Measurements from ENCODE around the gene IKZF2.

IKZF2 gene

GRCh38 chr2:213085538-213085937 is 65.9 kb downstream of the IKZF2 start:
- DNase-seq (ENCODE audit: low read depth): no peak
- no peak overlapping the region for H3K4me3 ChIP-seq (ENCODE audit: low read depth, low read length)
- TF ChIP-seq, protein P1, sequence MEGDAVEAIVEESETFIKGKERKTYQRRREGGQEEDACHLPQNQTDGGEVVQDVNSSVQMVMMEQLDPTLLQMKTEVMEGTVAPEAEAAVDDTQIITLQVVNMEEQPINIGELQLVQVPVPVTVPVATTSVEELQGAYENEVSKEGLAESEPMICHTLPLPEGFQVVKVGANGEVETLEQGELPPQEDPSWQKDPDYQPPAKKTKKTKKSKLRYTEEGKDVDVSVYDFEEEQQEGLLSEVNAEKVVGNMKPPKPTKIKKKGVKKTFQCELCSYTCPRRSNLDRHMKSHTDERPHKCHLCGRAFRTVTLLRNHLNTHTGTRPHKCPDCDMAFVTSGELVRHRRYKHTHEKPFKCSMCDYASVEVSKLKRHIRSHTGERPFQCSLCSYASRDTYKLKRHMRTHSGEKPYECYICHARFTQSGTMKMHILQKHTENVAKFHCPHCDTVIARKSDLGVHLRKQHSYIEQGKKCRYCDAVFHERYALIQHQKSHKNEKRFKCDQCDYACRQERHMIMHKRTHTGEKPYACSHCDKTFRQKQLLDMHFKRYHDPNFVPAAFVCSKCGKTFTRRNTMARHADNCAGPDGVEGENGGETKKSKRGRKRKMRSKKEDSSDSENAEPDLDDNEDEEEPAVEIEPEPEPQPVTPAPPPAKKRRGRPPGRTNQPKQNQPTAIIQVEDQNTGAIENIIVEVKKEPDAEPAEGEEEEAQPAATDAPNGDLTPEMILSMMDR (IDR thresholded peaks at IDR 0.05; ENCODE audit: low read depth, low read length): no peak
- TF ChIP-seq, protein P2, sequence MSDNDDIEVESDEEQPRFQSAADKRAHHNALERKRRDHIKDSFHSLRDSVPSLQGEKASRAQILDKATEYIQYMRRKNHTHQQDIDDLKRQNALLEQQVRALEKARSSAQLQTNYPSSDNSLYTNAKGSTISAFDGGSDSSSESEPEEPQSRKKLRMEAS (IDR thresholded peaks at IDR 0.05; ENCODE audit: low read depth, low read length): no peak
- TF ChIP-seq POLR2A (IDR thresholded peaks at IDR 0.05; ENCODE audit: extremely low read depth, insufficient read length) (no peak), MYC (IDR thresholded peaks at IDR 0.05; ENCODE audit: low read depth, low read length) (no peak)

- DNase-seq (ENCODE audit: low read depth): no peak
- H3K4me3 ChIP-seq (ENCODE audit: low read depth, low read length): no peak overlapping the region
- TF ChIP-seq, protein P1 (IDR thresholded peaks at IDR 0.05; ENCODE audit: low read depth, low read length): no peak
- TF ChIP-seq MYC (IDR thresholded peaks at IDR 0.05; ENCODE audit: low read depth, low read length) (no peak), POLR2A (IDR thresholded peaks at IDR 0.05; ENCODE audit: extremely low read depth, insufficient read length) (no peak)
- TF ChIP-seq, protein P2 (IDR thresholded peaks at IDR 0.05; ENCODE audit: low read depth, low read length): no peak
These were observed 67.2 kb downstream of the IKZF2 start for GRCh38 chr2:213084261-213084660.

GRCh38 chr2:213080969-213081617 is 70.3 kb downstream of the IKZF2 start:
- TF ChIP-seq, protein P1 (IDR thresholded peaks at IDR 0.05; ENCODE audit: low read depth, low read length): no peak
- TF ChIP-seq MYC (IDR thresholded peaks at IDR 0.05; ENCODE audit: low read depth, low read length): no peak
- no peak for TF ChIP-seq POLR2A (IDR thresholded peaks at IDR 0.05; ENCODE audit: extremely low read depth, insufficient read length)
- TF ChIP-seq, protein P2 (IDR thresholded peaks at IDR 0.05; ENCODE audit: low read depth, low read length): no peak
- no peak for DNase-seq (ENCODE audit: low read depth)
- H3K4me3 ChIP-seq (ENCODE audit: low read depth, low read length): no peak overlapping the region

DNA sequence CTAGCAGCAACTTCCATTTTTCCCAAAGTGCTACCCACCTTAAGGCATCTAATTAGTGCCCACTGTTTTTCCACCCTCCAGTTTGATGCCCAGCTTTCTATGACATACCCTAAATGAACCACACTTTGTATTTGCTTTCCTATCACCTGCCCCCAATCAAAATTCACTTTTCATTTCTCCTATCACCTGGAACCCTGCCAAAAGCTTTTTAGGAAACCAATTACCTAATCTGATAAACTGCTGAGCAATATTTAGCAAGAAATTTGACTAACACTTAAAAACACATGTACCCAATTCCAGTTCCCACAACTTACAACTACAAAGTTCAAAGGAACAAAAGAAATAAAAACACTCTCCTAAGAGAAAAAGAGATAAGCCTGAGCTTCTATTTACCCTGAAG is 71.7 kb downstream of the IKZF2 start:
- no peak for DNase-seq (ENCODE audit: low read depth)
- no peak for TF ChIP-seq POLR2A (IDR thresholded peaks at IDR 0.05; ENCODE audit: extremely low read depth, insufficient read length)
- TF ChIP-seq, protein P1 (IDR thresholded peaks at IDR 0.05; ENCODE audit: low read depth, low read length): no peak
- no peak for TF ChIP-seq MYC (IDR thresholded peaks at IDR 0.05; ENCODE audit: low read depth, low read length)
- TF ChIP-seq, protein P2 (IDR thresholded peaks at IDR 0.05; ENCODE audit: low read depth, low read length): no peak
- no peak overlapping the region for H3K4me3 ChIP-seq (ENCODE audit: low read depth, low read length)

- TF ChIP-seq, protein P1 (IDR thresholded peaks at IDR 0.05; ENCODE audit: low read depth, low read length): no peak
- H3K4me3 ChIP-seq (ENCODE audit: low read depth, low read length): no peak overlapping the region
- DNase-seq (ENCODE audit: low read depth): no peak
These were observed 72.7 kb downstream of the IKZF2 start for GRCh38 chr2:213078686-213079085.

- TF ChIP-seq, protein P2 (IDR thresholded peaks at IDR 0.05; ENCODE audit: low read depth, low read length): no peak
- TF ChIP-seq MYC (IDR thresholded peaks at IDR 0.05; ENCODE audit: low read depth, low read length) (no peak), POLR2A (IDR thresholded peaks at IDR 0.05; ENCODE audit: extremely low read depth, insufficient read length) (no peak)
- TF ChIP-seq, protein P1 (IDR thresholded peaks at IDR 0.05; ENCODE audit: low read depth, low read length): no peak
- no peak overlapping the region for H3K4me3 ChIP-seq (ENCODE audit: low read depth, low read length)
- DNase-seq (ENCODE audit: low read depth): no peak
These were observed 81.9 kb downstream of the IKZF2 start for GRCh38 chr2:213069531-213069930.
